ENCODE measurements around the gene RIC1.
"Not testable (repeated sequence)": the region's sequence is repeated elsewhere in the genome, so short reads cannot be mapped to it uniquely, and the experiment has no call there.

RIC1 gene

GRCh38 chr9:5722679-5723078 is 93.8 kb downstream of the RIC1 start:
- not testable (repeated sequence) for DNase-seq (ENCODE audit: low spot score)

DNA sequence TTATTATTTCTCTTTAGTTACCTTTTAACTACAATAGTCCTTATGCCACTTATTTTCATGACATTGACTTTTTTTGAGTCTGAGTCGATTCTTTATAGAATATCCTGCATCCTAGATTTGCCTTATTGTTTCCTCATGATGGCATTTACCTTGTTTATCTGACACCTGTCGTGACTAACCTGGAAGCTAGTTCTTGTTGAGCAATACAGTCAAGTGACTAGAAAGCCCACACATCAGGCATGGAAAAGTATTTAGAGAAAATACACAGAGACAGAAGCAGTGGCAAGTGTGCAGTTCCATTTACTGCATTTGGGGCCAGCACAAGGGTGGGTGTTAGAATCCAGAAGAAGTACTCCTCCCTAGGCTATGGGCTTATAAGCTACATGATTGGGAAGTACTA is 106.2 kb downstream of the RIC1 start:
- no peak for DNase-seq (ENCODE audit: low spot score)

DNA sequence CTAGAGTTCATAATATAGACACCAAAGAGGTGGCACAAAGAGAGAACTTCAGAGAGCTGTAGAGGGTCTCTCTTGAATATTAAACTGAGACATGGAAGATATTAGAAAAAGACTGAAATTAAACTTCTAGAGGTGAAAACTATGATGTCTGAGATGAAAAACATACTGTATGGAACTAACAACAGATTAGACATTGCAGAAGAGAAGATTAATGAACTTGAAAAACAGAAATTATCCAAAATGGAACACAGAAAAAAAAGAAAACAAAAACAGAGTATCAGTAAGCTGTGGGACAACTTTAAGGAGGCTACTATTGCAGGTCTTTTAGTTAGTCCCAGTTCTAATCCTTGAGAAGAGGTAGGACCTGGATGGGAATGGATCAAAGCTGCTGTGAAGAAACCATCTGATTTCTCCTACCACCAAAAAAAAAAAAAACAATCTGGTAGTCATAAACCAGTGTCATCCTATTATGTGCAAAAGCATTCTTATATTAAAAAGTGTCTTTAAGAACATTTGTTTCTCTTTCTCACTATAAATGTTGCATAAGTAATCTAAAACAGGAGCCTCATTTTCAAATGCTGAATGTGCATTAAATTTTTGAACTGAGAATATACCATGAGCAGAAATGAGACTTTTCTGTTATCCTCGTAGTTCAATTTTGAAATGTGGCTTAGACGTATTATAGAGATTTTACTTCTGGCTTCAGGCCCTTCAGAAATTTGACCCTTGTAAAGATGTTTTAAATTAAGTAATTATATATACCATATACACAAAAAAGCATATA is 107.8 kb downstream of the RIC1 start:
- no peak for DNase-seq (ENCODE audit: low spot score)

DNA sequence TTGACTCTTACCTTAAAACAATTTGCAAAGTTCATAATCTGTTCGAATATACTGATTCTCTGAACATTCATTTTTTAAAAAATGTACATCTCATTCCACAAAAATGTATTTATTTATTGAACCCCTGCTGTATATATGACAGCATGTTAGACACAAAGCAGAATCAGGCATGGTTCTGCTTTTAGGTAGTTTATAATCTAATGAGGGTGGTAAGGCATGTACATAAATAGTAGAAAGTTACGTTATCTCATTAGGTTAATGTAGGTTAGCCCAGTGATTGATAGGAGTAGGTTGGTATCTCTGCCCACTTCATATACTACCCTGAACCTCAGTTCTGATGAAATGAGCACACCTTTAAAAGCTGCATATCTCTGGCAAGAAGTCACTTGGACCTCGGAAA is 114.2 kb downstream of the RIC1 start:
- DNase-seq (ENCODE audit: low spot score): no peak

DNA sequence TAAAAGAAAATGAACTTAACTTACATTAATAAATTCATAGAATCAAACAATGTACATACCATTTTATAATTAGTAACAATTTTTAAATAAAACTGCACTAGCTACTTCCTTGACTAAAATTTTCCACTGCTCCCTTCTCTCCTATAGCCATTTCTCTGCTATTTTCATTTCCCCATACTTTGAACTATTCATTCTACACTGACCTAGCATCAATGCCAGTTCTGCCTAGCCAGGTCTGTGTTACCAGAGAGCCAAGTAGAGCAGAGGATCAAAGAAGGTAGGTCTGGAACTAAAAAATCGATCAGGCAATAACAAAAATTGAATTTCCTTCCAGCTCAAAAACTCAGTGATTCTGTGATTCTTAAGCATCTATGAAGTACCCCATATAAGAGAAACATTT is 119.5 kb downstream of the RIC1 start:
- DNase-seq (ENCODE audit: low spot score): no peak

- DNase-seq (ENCODE audit: low spot score): no peak
Observed at GRCh38 chr9:5749306-5749705, 120.4 kb downstream of the RIC1 start.

- no peak for DNase-seq (ENCODE audit: low spot score)
Observed at GRCh38 chr9:5750569-5750968, 121.7 kb downstream of the RIC1 start.

- no peak for DNase-seq (ENCODE audit: low spot score)
Observed at GRCh38 chr9:5756633-5757032, 127.7 kb downstream of the RIC1 start.

- no peak for DNase-seq (ENCODE audit: low spot score)
Observed at GRCh38 chr9:5760338-5760737, 131.4 kb downstream of the RIC1 start.

GRCh38 chr9:5762421-5762820 is 133.5 kb downstream of the RIC1 start:
- no peak for DNase-seq (ENCODE audit: low spot score)

GRCh38 chr9:5764130-5764868 is 135.4 kb downstream of the RIC1 start:
- no peak for DNase-seq (ENCODE audit: low spot score)

DNA sequence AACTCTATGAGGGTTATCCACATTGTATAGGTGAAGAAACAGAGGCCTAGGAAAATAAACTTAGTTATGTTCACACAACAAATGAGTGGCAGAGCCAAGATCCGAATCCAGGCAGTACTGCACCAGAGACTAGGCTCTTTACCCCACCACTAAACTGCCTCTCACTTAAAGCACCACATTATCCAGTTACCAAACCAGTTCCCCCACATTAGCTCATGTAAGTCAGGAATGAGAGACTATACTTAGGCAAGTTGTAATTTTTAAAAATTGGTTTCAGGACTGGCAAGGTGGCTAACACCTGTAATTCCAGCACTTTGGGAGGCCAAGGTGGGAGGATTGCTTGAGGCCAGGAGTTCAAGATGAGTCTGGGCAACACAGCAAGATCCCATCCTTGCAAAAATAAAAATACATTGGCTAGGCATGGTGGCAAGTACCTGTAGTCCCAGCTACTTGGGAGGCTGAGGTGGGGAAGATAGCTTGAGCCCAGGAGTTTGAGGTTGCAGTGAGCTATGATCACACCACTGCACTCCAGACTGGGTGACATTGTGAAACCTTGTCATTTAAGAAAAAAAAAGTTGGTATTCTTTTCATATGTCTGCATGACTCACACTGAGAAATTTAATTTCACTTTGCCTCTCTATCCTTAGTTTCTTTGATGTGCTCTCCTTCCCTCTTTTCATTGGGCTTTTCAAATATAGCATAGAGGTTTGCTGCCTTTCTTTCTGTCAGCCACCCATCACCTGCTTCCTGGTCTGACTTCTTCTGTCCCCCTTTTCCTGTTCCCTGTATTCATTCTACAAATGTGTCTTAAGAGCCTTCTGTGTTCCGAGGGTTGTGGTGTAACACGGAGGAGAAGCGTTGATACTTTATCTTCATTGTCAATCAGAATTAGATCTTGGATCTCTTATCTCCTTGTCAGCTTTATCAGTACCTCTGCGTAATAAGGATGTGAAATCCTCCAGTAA is 139.3 kb downstream of the RIC1 start:
- DNase-seq (ENCODE audit: low spot score): no peak

DNA sequence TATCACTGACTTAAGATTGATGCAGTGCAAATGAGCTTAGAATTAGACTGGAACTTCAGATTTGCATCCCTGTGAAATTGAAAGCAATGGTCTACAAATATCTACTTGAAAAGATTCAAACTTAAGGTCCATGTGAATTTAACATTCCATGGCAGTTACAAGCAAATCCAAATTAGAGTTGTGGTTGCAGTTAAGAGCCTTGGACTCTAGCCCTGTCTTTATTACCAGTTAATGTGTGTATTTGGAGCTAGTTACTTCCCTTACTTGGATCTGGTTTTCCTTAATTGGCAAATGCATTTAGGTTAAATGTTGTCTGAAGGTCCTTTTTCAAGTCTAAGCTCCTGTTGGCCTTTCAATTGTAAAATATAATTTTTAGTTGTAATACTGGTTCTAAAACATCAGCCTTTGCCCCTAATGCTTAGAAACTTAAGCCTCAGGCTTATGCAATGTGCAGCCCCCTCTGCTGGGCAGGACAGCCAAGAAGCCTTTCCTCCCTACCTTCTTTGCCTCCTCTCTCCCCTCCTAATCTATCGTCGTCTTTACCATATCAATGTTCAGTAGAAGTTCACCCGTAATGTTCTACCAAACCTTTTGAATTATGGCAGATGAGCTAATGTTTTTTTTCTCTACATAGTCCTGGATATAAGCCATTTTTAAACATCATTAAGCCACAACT is 144.6 kb downstream of the RIC1 start:
- no peak for DNase-seq (ENCODE audit: low spot score)

DNA sequence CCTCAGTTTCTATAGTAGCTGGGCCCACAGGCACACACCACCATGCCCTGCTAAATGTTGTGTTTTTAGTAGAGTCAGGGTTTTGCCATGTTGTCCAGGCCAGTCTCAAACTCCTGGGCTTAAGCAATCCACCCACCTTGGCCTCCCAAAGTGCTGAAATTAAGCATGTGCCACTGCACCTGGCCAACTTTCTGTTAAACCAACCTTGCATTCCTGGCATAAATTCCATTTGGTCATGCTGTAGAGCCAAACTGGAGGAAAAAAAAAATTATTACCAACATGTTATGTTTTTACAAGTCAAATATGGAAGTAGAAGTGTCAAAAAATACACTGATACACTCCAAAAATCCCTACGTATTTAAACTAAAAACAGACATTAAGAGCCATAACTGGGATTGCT is 149.9 kb downstream of the RIC1 start:
- no peak for DNase-seq (ENCODE audit: low spot score)

- not testable (repeated sequence) for DNase-seq (ENCODE audit: low spot score)
Observed at GRCh38 chr9:5779705-5780218, 150.9 kb downstream of the RIC1 start.

DNA sequence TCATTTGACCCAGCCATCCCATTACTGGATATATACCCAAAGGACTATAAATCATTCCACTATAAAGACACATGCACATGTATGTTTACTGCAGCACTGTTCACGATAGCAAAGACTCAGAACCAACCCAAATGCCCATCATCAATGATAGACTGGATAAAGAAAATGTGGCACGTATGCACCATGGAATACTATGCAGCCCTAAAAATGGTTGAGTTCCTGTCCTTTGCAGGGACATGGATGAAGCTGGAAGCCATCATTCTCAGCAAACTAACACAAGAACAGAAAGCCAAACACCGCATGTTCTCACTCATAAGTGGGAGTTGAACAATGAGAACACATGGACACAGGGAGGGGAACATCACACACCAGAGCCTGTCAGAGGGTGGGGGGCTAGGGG is 154.5 kb downstream of the RIC1 start:
- not testable (repeated sequence) for DNase-seq (ENCODE audit: low spot score)

DNA sequence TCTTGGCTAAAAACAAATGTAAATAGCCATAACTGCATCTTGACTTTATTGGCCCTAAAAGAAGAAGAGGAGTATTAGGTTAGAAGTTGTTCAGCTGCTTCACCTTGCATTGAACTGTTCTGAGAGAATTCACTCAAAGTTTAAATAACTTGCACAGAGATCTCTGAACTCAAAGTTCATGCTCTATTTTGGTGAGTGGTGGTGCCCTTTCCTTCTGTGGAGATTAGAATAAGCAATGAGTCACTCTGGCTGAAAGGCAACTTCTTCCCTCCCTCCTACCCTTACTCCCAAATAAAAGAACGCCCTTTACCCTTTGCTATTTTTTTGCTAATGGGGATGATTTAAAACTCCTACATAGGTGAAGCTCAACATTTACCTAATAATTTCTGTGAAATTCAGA is 155.1 kb downstream of the RIC1 start:
- no peak for DNase-seq (ENCODE audit: low spot score)

GRCh38 chr9:5784526-5785315 is 155.8 kb downstream of the RIC1 start:
- peak; percentile 24 for DNase-seq (ENCODE audit: low spot score)

DNA sequence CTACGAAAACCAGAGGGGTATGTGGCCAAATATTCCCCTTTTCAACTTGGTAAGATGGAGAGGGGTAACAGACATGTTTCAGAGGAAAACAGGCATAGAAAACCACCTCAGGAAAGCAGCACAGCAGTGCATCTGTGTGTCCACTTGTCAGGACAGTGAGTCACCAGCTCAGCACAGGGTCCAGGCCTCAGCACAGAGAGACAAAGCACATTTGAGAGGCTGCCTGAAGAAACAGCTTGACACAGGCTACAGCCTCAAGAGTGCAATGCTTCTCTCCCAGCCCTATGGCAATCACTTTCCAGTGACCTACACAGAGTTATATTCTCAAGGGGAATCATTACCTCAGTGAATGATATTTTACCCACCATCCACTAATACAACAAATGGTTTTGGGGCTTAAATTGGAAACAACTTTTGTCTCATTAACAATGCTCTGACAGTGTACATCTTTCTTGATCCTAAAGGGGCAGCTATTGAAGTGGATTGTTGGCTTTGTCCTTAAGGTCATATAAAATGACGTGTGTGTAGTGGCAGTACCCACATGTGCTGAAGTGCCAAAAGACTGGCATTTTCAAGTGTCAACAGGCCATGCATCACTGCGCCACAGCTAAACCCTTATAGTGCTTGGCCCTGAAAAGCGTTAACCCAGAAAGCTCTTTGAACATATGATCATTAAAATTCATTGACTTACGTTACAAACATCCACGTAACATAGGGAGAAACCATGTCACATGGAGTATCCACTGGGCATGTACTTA is 157.6 kb downstream of the RIC1 start:
- no peak for DNase-seq (ENCODE audit: low spot score)

DNA sequence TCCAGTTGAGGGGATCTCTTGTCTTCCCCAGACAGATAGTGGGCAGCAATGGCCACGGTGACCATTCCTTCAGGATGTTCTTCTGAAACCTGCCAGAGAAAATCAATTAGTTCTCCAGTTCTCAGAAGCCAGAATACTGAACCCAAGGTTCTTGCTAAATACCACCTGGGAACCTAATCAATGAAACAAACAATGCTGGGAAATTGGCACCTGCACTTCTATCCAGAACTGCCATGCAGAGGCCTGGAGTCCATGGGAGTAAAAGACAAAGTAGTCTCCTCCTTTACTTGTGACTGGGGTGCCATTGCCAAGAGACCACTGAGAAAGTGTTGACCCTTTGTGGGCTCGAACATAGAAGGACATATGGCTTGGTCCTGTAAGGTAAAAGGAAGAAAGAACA is 158.3 kb downstream of the RIC1 start:
- DNase-seq (ENCODE audit: low spot score): no peak
